Measurements from ENCODE around the gene COPS7B.

The COPS7B gene

GRCh38 chr2:231786917-231787292 is 660 bp downstream of the COPS7B start:
- DNase-seq: no peak

DNA sequence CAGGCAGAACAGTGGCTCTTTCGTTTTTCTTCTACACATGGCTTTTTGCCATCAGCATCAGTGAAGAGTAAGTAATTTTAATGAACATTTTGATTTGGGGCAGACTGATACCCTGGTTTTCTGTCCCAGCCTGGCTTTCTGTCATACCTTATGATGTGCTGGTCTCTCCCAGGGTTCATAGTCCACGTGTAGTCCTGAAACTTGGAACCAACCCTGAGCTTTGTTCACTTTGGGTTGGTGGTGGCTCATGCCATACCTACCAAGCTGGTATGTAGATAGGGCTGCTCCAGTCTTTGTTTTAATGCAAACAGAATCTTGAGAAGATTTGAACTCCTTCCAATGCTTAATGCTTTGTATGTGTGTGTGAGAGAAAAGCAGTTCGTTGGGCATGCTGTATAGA is 4.9 kb downstream of the COPS7B start:
- DNase-seq: no peak

DNA sequence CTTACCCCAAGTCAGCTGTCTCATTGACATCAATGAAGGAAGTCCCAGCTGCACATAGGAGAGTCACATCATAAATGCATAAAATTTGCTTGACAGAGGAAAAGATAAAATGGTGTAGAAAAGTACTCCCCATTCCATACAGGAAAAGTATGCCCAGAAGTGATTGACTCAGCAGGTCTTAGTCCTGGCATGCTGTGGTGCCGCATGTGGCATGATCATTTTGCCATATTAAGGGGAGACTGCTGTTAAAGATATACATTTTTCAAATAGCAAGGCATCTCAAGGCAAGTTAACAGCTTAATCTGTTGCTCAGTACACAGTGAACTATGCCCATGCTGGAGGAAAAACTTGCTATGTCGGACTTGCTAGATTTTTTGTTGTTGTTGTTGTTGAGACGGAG is 8.1 kb downstream of the COPS7B start:
- DNase-seq: no peak

- DNase-seq: peak; percentile 65
Measured at GRCh38 chr2:231795525-231796327, 9.5 kb downstream of the COPS7B start.

- DNase-seq: no peak
Measured at GRCh38 chr2:231800493-231801091, 14.3 kb downstream of the COPS7B start.

DNA sequence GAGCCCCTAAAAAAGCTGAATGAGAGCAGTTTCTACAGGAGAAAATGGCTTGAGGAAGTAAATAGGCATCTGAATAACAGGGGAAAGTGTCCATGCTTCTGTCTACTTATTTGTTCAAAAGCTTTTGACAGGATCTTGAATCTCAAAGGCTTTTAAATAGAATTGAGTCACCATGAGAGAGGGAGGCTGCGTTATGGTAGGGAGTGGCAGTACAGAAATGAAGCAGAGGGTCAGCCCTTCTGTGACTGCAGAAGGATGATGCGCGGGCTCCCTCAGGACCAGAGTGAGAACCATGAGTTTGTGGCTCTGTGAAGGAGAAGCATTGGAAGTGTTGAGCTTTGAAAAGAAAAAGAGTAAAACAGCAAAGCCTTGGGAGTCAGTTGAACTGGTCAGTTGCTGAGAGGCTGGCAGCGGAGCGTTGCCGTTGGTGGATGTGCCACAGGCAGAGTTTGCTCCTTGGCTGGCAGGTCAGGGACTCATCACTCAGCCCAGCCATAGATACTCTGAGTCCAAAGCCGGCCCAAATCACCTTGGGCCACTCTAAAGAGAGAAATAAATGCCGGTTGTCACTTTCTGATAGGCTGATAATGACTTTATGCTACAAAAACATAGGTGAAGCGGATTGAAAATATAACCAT is 17.4 kb downstream of the COPS7B start:
- DNase-seq: no peak

- DNase-seq: no peak
Measured at GRCh38 chr2:231807020-231807419, 20.8 kb downstream of the COPS7B start.

DNA sequence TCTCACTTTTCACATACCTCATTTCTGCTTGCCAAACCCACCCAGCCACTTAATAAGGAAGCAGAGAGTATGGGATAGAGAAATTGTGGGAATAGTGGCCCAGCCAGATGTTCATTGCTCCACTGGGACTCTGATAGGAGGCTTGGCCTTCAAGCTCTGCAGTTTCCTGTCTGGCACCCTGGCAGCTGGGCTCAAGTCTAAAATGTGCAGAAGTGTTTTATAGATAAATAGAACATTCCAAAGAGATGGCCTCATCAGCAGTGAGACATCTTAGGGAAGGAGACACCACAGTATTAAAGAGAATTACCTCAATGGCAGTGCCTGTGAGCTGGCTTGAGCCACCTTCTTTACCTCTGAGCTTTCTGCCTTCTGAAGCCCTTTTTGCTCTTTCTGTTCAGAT is 24.7 kb downstream of the COPS7B start:
- DNase-seq: peak; percentile 70

GRCh38 chr2:231816327-231817026 is 30.2 kb downstream of the COPS7B start:
- no peak for DNase-seq

DNA sequence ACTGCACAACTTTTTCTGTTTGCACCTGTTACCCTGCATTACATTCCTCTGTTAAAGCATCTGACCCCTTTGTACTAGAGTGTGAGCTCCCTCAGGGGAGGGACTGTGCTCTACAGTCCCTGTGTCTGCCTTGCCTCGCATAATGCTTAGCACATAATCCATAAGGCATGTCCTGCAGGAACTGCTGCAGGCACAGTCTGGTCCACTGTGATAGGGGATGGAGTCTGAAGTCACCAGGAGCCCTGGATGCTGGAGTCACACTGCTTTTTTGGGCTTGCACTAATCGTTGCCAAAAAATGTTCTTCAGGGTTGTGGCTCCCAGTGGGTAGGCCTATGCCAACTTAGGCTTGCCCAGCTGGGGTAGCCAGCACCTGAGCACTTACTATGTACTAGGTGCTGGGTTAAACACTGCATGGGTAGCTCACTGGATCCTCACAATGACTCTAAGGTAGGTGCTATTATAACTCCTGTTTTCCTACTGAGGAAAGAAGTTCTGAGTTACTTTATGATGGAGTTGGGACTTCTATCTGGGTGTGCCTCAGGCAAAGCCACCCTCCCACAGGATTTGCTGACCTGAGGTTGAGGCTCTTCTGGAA is 33.3 kb downstream of the COPS7B start:
- no peak for DNase-seq

DNA sequence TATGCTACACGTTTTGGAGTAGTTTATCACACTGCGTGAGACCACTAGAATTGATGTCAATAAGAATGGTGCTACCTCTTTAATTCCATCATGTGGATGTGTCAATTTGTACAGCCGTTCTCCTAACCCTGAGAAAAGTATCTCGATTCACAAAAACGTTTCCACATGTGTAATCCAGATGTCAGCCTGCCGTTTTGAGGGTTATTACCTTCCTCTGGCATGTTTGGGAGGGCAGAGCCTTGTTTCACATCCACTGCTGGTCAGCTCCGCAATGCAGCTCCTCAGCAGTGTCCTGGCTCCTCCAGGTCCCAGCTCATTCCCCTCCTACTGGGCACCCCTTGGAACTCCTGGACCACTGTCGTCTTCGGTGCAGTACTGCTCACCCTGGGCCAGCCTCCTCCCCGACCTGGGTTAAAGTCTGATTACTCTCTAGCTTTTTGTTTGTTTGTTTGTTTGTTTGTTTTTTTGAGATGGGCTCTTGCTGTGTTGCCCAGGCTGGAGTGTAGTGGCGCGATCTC is 34.6 kb downstream of the COPS7B start:
- DNase-seq: no peak

DNA sequence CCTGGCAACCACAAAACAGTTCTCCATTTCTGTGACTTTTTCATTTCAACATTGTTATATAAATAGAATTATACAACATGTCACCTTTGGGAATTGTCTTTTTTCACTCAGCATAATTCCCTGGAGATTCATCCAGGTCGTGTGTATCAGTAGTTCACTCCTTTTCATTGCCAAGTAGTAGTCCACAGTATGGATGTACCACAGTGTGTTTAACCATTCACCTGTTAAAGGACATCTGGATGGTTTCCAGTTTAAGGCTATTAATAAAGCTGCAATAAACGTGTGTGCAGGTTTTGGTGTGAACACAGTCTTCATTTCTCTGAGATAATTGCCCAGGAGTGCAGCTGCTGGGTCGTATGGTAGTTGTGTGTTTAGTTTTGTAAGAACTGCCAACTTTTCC is 35.7 kb downstream of the COPS7B start:
- no peak for DNase-seq

DNA sequence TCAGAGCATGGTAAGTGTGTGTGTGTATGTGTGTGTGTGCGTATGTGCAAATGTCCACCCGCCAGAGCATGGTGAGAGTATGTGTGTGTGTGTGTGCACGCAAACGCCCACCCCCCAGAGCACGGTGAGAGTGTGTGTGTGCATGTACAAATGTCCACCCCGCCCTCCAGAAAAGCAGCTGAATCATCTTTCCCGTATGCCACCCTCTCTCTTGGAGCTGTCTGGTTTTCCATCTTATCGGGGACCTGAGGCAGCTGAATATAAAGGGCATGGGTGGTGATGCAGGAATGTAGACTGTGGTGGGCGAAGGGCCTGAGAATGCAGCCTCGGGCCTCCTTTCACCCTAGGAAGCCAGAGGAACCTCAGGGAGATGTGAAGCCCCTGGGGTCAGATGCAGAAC is 66.9 kb downstream of the COPS7B start:
- DNase-seq: no peak

DNA sequence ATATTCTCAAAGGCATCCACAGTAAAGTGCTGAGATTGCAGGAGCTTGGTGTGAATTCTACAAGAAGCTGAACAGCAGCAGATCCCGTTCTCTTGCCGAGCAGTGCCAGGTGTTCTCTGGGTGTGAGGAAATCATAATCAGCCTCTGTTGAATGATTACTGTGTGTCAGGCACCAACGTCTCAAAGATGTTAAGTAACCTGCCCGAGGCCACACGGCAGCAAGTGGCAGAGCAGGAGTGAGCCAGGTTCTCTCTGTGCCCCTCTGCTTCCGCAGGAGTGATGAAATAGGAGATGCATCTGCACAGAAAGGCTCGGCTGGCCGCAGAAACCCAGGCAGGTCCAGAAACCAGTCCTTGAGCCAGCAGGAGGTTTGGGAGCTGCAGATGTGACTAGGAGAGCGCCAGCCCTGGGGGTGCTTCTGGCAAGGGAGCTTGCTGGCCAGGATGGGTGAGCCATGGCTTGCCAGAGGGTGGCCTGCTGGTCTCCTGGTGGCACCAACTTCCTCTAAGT is 68.4 kb downstream of the COPS7B start:
- DNase-seq: no peak

DNA sequence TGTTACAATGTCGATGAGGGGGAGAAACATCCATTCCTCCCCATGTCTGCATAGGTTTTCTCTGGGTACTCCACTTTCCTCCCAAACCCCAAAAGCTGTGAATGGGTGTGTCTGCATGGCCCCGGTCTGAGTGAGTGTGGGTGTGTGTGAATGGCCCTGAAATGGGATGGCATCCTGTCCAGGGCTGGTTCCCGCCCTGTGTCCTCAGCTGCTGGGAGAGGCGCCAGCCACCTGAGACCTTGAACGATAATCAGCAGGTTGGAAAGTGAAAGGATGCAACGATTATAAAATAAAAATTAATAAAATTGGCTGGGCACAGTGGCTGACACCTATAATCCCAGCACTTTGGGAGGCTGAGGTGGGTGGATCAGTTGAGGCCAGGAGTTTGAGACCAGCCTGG is 70.7 kb downstream of the COPS7B start:
- no peak for DNase-seq
